ENCODE data around the gene CAPS2. TPM values are rescaled to one million over a fixed set of nuclear protein-coding genes. Genes with fewer than 3 reads are reported as not detected.

The CAPS2 gene
- 10 to 100 TPM in 3 of 4 donors, 1 to 10 TPM in 1; 3.1 to 30.9 (median 25.6) TPM for total RNA-seq

- Histone ChIP-seq H3K36me3 (no peaks in the 10 kb centered on the region), H3K4me3 (peak within 1 kb of the TSS; percentile 54 to 64), H3K27me3 (no peaks in the 10 kb centered on the region), H3K27ac (peak within 1 kb of the TSS in 1 of 2 donors; percentile 56), H3K4me1 (no peaks in the 10 kb centered on the region), H3K9me3 (no peaks in the 10 kb centered on the region)
- peak; percentile 72 to 84 for DNase-seq
- TF ChIP-seq, protein P1, sequence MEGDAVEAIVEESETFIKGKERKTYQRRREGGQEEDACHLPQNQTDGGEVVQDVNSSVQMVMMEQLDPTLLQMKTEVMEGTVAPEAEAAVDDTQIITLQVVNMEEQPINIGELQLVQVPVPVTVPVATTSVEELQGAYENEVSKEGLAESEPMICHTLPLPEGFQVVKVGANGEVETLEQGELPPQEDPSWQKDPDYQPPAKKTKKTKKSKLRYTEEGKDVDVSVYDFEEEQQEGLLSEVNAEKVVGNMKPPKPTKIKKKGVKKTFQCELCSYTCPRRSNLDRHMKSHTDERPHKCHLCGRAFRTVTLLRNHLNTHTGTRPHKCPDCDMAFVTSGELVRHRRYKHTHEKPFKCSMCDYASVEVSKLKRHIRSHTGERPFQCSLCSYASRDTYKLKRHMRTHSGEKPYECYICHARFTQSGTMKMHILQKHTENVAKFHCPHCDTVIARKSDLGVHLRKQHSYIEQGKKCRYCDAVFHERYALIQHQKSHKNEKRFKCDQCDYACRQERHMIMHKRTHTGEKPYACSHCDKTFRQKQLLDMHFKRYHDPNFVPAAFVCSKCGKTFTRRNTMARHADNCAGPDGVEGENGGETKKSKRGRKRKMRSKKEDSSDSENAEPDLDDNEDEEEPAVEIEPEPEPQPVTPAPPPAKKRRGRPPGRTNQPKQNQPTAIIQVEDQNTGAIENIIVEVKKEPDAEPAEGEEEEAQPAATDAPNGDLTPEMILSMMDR (IDR thresholded peaks at IDR 0.05): peak in 1 of 4 experiments; percentile 37
- peak in 1 of 2 donors; percentile 48 for TF ChIP-seq POLR2A (IDR thresholded peaks at IDR 0.05)
- intact Hi-C loops (cut with DNase I; ENCODE audit: low total_unique reads): no loop called here
Observed at GRCh38 chr12:75329918-75330826, at the start of gene CAPS2. CAPS2 (minus strand) TSS chr12:75330324; CDS start chr12:75326498, 3,826 bp downstream.

DNA sequence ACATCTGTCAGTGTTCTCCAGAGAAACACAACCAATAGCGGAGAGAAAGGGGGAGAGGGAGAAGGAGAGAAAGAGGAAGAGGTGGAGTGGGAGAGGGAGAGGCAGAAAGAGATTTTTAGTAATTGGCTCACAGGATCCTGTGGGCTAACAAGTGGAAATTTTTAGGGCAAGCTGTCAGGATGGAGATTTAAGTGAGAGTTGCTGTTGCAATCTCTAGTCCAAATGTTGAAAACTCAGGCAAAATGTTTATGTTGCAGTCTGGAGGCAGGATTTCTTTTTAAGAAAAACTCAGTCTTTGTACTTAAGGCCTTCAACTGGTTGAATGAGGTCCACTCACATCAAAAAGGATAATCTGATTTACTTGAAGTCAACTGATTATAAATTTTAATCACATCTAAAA is 48.2 kb upstream of the CAPS2 start:
- no peaks in the 10 kb centered on the region for H3K4me1 ChIP-seq
- no peaks in the 10 kb centered on the region for H3K27me3 ChIP-seq
- no peak overlapping the region for H3K4me3 ChIP-seq
- DNase-seq: no peak
- no peaks in the 10 kb centered on the region for H3K9me3 ChIP-seq
- intact Hi-C loops (cut with DNase I; ENCODE audit: low total_unique reads): no loop called here
- H3K36me3 ChIP-seq: no peaks in the 10 kb centered on the region
- no peak overlapping the region for H3K27ac ChIP-seq
- TF ChIP-seq, protein P1 (IDR thresholded peaks at IDR 0.05): no peak

DNA sequence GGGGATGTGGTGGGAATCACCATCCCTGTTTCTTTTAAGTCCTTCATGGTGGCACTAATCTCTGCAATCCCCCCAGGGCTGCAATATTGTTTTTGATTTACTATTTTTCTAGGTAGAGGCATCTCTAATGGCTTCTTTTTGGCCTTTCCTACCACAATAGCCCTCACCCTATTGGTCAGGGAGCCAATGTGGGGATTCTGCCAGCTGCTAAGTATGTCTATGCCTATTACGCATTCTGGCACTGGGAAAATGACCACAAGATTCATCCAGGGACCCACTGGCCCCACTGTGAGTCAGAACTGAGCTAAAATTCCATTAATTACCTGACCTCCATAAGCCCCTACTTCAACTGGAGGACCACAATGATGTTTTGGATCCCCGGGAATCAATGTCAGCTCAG is 44.8 kb upstream of the CAPS2 start:
- Histone ChIP-seq H3K4me1 (no peaks in the 10 kb centered on the region), H3K4me3 (no peak overlapping the region), H3K9me3 (no peaks in the 10 kb centered on the region), H3K27me3 (no peaks in the 10 kb centered on the region), H3K36me3 (peaks cover 0 to 3% of the 10 kb centered on the region in 2 donors), H3K27ac (no peak overlapping the region)
- intact Hi-C loops (cut with DNase I; ENCODE audit: low total_unique reads): no loop called here
- DNase-seq: no peak
- no peak for TF ChIP-seq POLR2A (IDR thresholded peaks at IDR 0.05)
- TF ChIP-seq, protein P1 (IDR thresholded peaks at IDR 0.05): no peak

GRCh38 chr12:75366629-75367028 is 36.5 kb upstream of the CAPS2 start:
- TF ChIP-seq POLR2A (IDR thresholded peaks at IDR 0.05): no peak
- TF ChIP-seq, protein P1 (IDR thresholded peaks at IDR 0.05): no peak
- DNase-seq: no peak
- H3K36me3 ChIP-seq: peaks cover 0 to 4% of the 10 kb centered on the region in 2 donors
- H3K27ac ChIP-seq: no peak overlapping the region
- H3K4me3 ChIP-seq: no peak overlapping the region
- no peaks in the 10 kb centered on the region for H3K27me3 ChIP-seq
- no peaks in the 10 kb centered on the region for H3K4me1 ChIP-seq
- intact Hi-C loops (cut with DNase I; ENCODE audit: low total_unique reads): no loop called here
- no peaks in the 10 kb centered on the region for H3K9me3 ChIP-seq

GRCh38 chr12:75364919-75365318 is 34.8 kb upstream of the CAPS2 start:
- intact Hi-C loops (cut with DNase I; ENCODE audit: low total_unique reads): no loop called here
- Histone ChIP-seq H3K4me3 (no peak overlapping the region), H3K9me3 (no peaks in the 10 kb centered on the region), H3K36me3 (peaks cover 0 to under 1% of the 10 kb centered on the region in 2 donors), H3K27ac (no peak overlapping the region), H3K27me3 (no peaks in the 10 kb centered on the region), H3K4me1 (no peaks in the 10 kb centered on the region)
- TF ChIP-seq, protein P1 (IDR thresholded peaks at IDR 0.05): no peak
- no peak for TF ChIP-seq POLR2A (IDR thresholded peaks at IDR 0.05)
- DNase-seq: no peak

All from uterus (tissue), 4 donors.